ENCODE data around the gene GABRD. TPM values are rescaled to one million over a fixed set of nuclear protein-coding genes. Genes with fewer than 3 reads are reported as not detected.

The GABRD gene
- total and polyA plus RNA-seq, 2 of the 13 experiments (the other 11 are each of a cell fraction or from before 2014, with no cell fraction given) = not detected

- TF ChIP-seq HDAC6 (IDR thresholded peaks at IDR 0.05; ENCODE audit: low read depth, low read length) = no peak
- no peak for TF ChIP-seq ZSCAN20 (CRISPR knock-in tag; IDR thresholded peaks at IDR 0.05; ENCODE audit: borderline replicate concordance)
- peak; percentile 44; the same call in 1 of the 2 replicates for TF ChIP-seq ZNF331 (CRISPR knock-in tag; IDR thresholded peaks at IDR 0.05)
- TF ChIP-seq CEBPG (CRISPR knock-in tag; IDR thresholded peaks at IDR 0.05) = no peak
- 0 out of 2 replicates have a peak, but pooled peaks have one; percentile 40 for TF ChIP-seq ZGPAT (CRISPR knock-in tag; IDR thresholded peaks at IDR 0.05)
- TF ChIP-seq MTA3 (CRISPR knock-in tag; IDR thresholded peaks at IDR 0.05) = no peak
- TF ChIP-seq KLF9 (CRISPR knock-in tag; IDR thresholded peaks at IDR 0.05; ENCODE audit: low read depth) = peak; percentile 33; the same call in 1 of the 2 replicates
- TF ChIP-seq ZFP91 (CRISPR knock-in tag; IDR thresholded peaks at IDR 0.05; ENCODE audit: borderline replicate concordance) = peak; percentile 64; the same call in 1 of the 2 replicates
- no peak for TF ChIP-seq ZNF460 (CRISPR knock-in tag; IDR thresholded peaks at IDR 0.05; ENCODE audit: borderline replicate concordance)
- TF ChIP-seq ZBTB38 (CRISPR knock-in tag; IDR thresholded peaks at IDR 0.05) = peak; percentile 52
- TF ChIP-seq NFKB2 (CRISPR knock-in tag; IDR thresholded peaks at IDR 0.05; ENCODE audit: borderline replicate concordance) = peak; percentile 68; the same call in 1 of the 2 replicates
- TF ChIP-seq ZNF639 (CRISPR knock-in tag; conservative IDR thresholded peaks at IDR 0.05) = no peak
- 0 out of 2 replicates have a peak, but pooled peaks have one; percentile 34 for TF ChIP-seq DNMT1 (CRISPR knock-in tag; IDR thresholded peaks at IDR 0.05)
- TF ChIP-seq ZNF883 (CRISPR knock-in tag; IDR thresholded peaks at IDR 0.05; ENCODE audit: not compliant biosample characterization) = peak; percentile 21
- TF ChIP-seq ZFP37 (CRISPR knock-in tag; IDR thresholded peaks at IDR 0.05; ENCODE audit: borderline replicate concordance) = 0 out of 2 replicates have a peak, but pooled peaks have one; percentile 70
- TF ChIP-seq ZNF7 (CRISPR knock-in tag; IDR thresholded peaks at IDR 0.05) = no peak
- peak; percentile 73 for TF ChIP-seq IKZF4 (CRISPR knock-in tag; IDR thresholded peaks at IDR 0.05; ENCODE audit: borderline replicate concordance, low read depth, not compliant biosample characterization)
- TF ChIP-seq POLR2AphosphoS5 (IDR thresholded peaks at IDR 0.05; ENCODE audit: low read depth, low read length) = 0 out of 2 replicates have a peak, but pooled peaks have one; percentile 32
- TF ChIP-seq ZBTB4 (CRISPR knock-in tag; IDR thresholded peaks at IDR 0.05; ENCODE audit: borderline replicate concordance) = no peak
- no peak for TF ChIP-seq NCOA1 (CRISPR knock-in tag; IDR thresholded peaks at IDR 0.05)
- TF ChIP-seq ZNF569 (CRISPR knock-in tag; IDR thresholded peaks at IDR 0.05; ENCODE audit: borderline replicate concordance) = peak; percentile 84; the same call in 1 of the 2 replicates
- TF ChIP-seq SRSF1 (optimal IDR thresholded peaks at IDR 0.05; ENCODE audit: low read depth, low read length) = no peak
- no peak for TF ChIP-seq MZF1 (CRISPR knock-in tag; IDR thresholded peaks at IDR 0.05; ENCODE audit: borderline replicate concordance)
- TF ChIP-seq HNRNPH1 (optimal IDR thresholded peaks at IDR 0.05; ENCODE audit: low read depth, low read length) = no peak
Observed at GRCh38 chr1:2049225-2049717, 30.1 kb downstream of the GABRD start (continued).

All from HepG2 (cell line).